ENCODE results near the gene SCFD2.

DNA sequence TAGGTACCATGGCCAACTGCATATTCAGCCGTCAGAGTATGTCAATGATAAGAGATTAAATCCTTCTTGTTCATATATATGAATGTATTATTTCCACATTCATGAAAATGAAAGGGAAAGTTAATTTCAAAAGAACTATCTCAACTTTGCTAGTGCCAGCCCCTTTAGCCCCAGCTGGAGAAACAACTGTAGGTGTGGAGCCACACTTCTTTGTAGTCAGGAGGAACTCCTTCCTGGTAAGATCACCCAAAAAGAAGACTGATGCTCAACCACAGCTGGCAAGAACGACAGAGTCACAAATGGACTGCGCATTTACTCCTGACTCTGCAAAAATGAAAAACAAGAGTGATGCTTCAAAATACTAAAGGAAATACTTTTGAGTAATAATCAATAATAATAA lies 367.4 kb downstream of the SCFD2 start:
- no peak for TF ChIP-seq POLR2AphosphoS5 (IDR thresholded peaks at IDR 0.05)
- TF ChIP-seq, protein P1, sequence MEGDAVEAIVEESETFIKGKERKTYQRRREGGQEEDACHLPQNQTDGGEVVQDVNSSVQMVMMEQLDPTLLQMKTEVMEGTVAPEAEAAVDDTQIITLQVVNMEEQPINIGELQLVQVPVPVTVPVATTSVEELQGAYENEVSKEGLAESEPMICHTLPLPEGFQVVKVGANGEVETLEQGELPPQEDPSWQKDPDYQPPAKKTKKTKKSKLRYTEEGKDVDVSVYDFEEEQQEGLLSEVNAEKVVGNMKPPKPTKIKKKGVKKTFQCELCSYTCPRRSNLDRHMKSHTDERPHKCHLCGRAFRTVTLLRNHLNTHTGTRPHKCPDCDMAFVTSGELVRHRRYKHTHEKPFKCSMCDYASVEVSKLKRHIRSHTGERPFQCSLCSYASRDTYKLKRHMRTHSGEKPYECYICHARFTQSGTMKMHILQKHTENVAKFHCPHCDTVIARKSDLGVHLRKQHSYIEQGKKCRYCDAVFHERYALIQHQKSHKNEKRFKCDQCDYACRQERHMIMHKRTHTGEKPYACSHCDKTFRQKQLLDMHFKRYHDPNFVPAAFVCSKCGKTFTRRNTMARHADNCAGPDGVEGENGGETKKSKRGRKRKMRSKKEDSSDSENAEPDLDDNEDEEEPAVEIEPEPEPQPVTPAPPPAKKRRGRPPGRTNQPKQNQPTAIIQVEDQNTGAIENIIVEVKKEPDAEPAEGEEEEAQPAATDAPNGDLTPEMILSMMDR (IDR thresholded peaks at IDR 0.05; ENCODE audit: poor library complexity, severe bottlenecking) = no peak
